ENCODE data around the gene MPPED1. TPM values are rescaled to one million over a fixed set of nuclear protein-coding genes. Genes with fewer than 3 reads are reported as not detected.

The MPPED1 gene
- total and polyA plus RNA-seq, 5 donors: 0.05 to 0.38 TPM; not detected in 3

GRCh38 chr22:43532301-43533155, 120.7 kb downstream of the MPPED1 start:
- Histone ChIP-seq H3K4me3 (ENCODE audit: low read length) (no peak overlapping the region), H3K4me1 (ENCODE audit: control insufficient read depth, insufficient read depth, low read length) (no peaks in the 10 kb centered on the region), H3K9me3 (ENCODE audit: control insufficient read depth, low read length) (no peaks in the 10 kb centered on the region), H3K27ac (ENCODE audit: low read length) (no peak overlapping the region), H3K27me3 (ENCODE audit: control insufficient read depth, insufficient read depth) (no peaks in the 10 kb centered on the region)
- ATAC-seq (no peak), DNase-seq (no peak)
- intact Hi-C loops (cut with DNase I): no loop called here
- WGBS: 84% methylated on average over 17 of the region's 17 CpGs

- WGBS: 89% methylated on average over 3 of the region's 3 CpGs
- Histone ChIP-seq H3K27ac (ENCODE audit: low read length) (no peak overlapping the region), H3K27me3 (ENCODE audit: control insufficient read depth, insufficient read depth) (no peaks in the 10 kb centered on the region), H3K4me3 (ENCODE audit: low read length) (no peak overlapping the region), H3K9me3 (ENCODE audit: control insufficient read depth, low read length) (no peaks in the 10 kb centered on the region), H3K4me1 (ENCODE audit: control insufficient read depth, insufficient read depth, low read length) (no peaks in the 10 kb centered on the region)
- ATAC-seq (no peak), DNase-seq (no peak)
- intact Hi-C loops (cut with DNase I): no loop called here
Observed at GRCh38 chr22:43533156-43533530, 121.3 kb downstream of the MPPED1 start.

- no peaks in the 10 kb centered on the region for H3K9me3 ChIP-seq (ENCODE audit: control insufficient read depth, low read length)
- H3K27me3 ChIP-seq (ENCODE audit: control insufficient read depth, insufficient read depth): no peaks in the 10 kb centered on the region
- H3K27ac ChIP-seq (ENCODE audit: low read length): no peak overlapping the region
- 91% methylated on average over 10 of the region's 10 CpGs for WGBS
- intact Hi-C loops (cut with DNase I): no loop called here
- no peak overlapping the region for H3K4me3 ChIP-seq (ENCODE audit: low read length)
- H3K4me1 ChIP-seq (ENCODE audit: control insufficient read depth, insufficient read depth, low read length): no peaks in the 10 kb centered on the region
- no peak for ATAC-seq
- no peak for DNase-seq
Observed at GRCh38 chr22:43533656-43534428, 122.0 kb downstream of the MPPED1 start.

- intact Hi-C loops (cut with DNase I): no loop called here
- ATAC-seq: no peak
- Histone ChIP-seq H3K9me3 (ENCODE audit: control insufficient read depth, low read length) (no peaks in the 10 kb centered on the region), H3K27me3 (ENCODE audit: control insufficient read depth, insufficient read depth) (no peaks in the 10 kb centered on the region), H3K4me3 (ENCODE audit: low read length) (no peak overlapping the region), H3K27ac (ENCODE audit: low read length) (no peak overlapping the region), H3K4me1 (ENCODE audit: control insufficient read depth, insufficient read depth, low read length) (no peaks in the 10 kb centered on the region)
- no peak for DNase-seq
- WGBS: 80% methylated on average over 6 of the region's 6 CpGs
Observed at GRCh38 chr22:43534916-43535315, 123.1 kb downstream of the MPPED1 start.

- H3K4me1 ChIP-seq (ENCODE audit: control insufficient read depth, insufficient read depth, low read length): no peaks in the 10 kb centered on the region
- WGBS: 56% methylated on average over 7 of the region's 7 CpGs
- no peaks in the 10 kb centered on the region for H3K9me3 ChIP-seq (ENCODE audit: control insufficient read depth, low read length)
- no peaks in the 10 kb centered on the region for H3K27me3 ChIP-seq (ENCODE audit: control insufficient read depth, insufficient read depth)
- ATAC-seq: no peak
- intact Hi-C loops (cut with DNase I): no loop called here
- H3K4me3 ChIP-seq (ENCODE audit: low read length): no peak overlapping the region
- no peak overlapping the region for H3K27ac ChIP-seq (ENCODE audit: low read length)
- DNase-seq: no peak
Observed at GRCh38 chr22:43535336-43535735, 123.5 kb downstream of the MPPED1 start.

GRCh38 chr22:43535741-43536140, 123.9 kb downstream of the MPPED1 start:
- Histone ChIP-seq H3K9me3 (ENCODE audit: control insufficient read depth, low read length) (no peaks in the 10 kb centered on the region), H3K27ac (ENCODE audit: low read length) (no peak overlapping the region), H3K27me3 (ENCODE audit: control insufficient read depth, insufficient read depth) (no peaks in the 10 kb centered on the region), H3K4me3 (ENCODE audit: low read length) (no peak overlapping the region), H3K4me1 (ENCODE audit: control insufficient read depth, insufficient read depth, low read length) (no peaks in the 10 kb centered on the region)
- 57% methylated on average over 5 of the region's 5 CpGs for WGBS
- ATAC-seq (no peak), DNase-seq (no peak)
- intact Hi-C loops (cut with DNase I): no loop called here

- Histone ChIP-seq H3K27me3 (ENCODE audit: control insufficient read depth, insufficient read depth) (no peaks in the 10 kb centered on the region), H3K27ac (ENCODE audit: low read length) (no peak overlapping the region), H3K4me1 (ENCODE audit: control insufficient read depth, insufficient read depth, low read length) (no peaks in the 10 kb centered on the region), H3K4me3 (ENCODE audit: low read length) (no peak overlapping the region), H3K9me3 (ENCODE audit: control insufficient read depth, low read length) (no peaks in the 10 kb centered on the region)
- DNase-seq (no peak), ATAC-seq (no peak)
- intact Hi-C loops (cut with DNase I): no loop called here
- WGBS: 83% methylated on average over 14 of the region's 14 CpGs
Observed at GRCh38 chr22:43537019-43537585, 125.3 kb downstream of the MPPED1 start.

DNA sequence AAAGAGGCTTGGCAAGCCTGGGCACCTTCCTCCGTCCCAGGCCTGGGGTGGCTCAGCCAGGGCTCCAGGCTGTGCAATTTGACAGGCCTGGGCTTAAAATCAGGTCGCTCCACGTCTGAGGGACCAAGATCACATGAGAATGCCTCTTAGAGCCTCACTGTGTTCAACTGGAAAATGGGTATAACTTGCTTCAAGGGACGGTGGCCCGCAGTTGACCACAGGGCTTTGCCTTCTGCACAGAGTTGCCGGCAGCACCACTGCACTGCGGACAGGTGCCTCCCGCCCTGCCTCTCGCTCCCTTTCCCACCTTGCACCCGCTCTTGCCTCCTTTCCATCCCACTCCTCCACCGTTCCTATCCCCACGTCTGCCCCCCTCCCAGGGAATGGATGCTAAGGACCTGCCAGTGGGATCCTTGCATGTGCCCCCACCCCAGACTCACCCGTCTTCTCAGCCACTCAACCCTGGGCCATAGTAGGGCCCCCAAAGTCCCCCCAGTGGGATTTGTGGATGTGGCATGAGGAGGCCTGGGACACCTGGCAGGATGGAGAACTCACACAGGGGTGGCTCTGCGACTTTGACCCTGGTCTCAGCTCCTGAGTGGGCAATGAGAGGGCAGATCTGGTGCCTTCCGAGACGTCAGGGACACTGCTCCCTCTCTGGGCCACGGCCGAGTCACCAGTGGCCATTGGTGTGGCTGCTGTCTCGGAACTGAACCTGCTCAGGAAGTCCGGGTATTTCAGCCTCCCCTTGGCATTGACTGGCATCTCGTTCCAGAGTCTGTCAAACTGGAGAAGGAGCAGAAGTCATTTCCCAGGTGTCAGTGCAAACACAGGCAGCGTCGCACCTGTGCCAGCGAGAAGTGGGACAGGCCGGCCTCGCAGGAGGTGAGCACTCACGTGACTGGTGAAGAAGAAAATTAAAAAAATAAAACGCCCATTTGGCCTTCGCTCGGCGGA, 128.0 kb downstream of the MPPED1 start:
- no peak overlapping the region for H3K27ac ChIP-seq (ENCODE audit: low read length)
- H3K4me3 ChIP-seq (ENCODE audit: low read length): no peak overlapping the region
- DNase-seq (no peak), ATAC-seq (no peak)
- H3K9me3 ChIP-seq (ENCODE audit: control insufficient read depth, low read length): no peaks in the 10 kb centered on the region
- H3K4me1 ChIP-seq (ENCODE audit: control insufficient read depth, insufficient read depth, low read length): no peaks in the 10 kb centered on the region
- intact Hi-C loops (cut with DNase I): no loop called here
- H3K27me3 ChIP-seq (ENCODE audit: control insufficient read depth, insufficient read depth): no peaks in the 10 kb centered on the region
- 88% methylated on average over 31 of the region's 31 CpGs for WGBS

- Histone ChIP-seq H3K4me1 (ENCODE audit: control insufficient read depth, insufficient read depth, low read length) (no peaks in the 10 kb centered on the region), H3K9me3 (ENCODE audit: control insufficient read depth, low read length) (no peaks in the 10 kb centered on the region), H3K27ac (ENCODE audit: low read length) (no peak overlapping the region), H3K4me3 (ENCODE audit: low read length) (no peak overlapping the region), H3K27me3 (ENCODE audit: control insufficient read depth, insufficient read depth) (no peaks in the 10 kb centered on the region)
- 75% methylated on average over 4 of the region's 4 CpGs for WGBS
- intact Hi-C loops (cut with DNase I): no loop called here
- no peak for DNase-seq
- no peak for ATAC-seq
Observed at GRCh38 chr22:43540529-43540923, 128.7 kb downstream of the MPPED1 start.

GRCh38 chr22:43541022-43541421, 129.2 kb downstream of the MPPED1 start:
- ATAC-seq: no peak
- H3K9me3 ChIP-seq (ENCODE audit: control insufficient read depth, low read length): no peaks in the 10 kb centered on the region
- no peak for DNase-seq
- no peak overlapping the region for H3K27ac ChIP-seq (ENCODE audit: low read length)
- intact Hi-C loops (cut with DNase I): no loop called here
- no peaks in the 10 kb centered on the region for H3K27me3 ChIP-seq (ENCODE audit: control insufficient read depth, insufficient read depth)
- WGBS: 81% methylated on average over 6 of the region's 6 CpGs
- no peak overlapping the region for H3K4me3 ChIP-seq (ENCODE audit: low read length)
- H3K4me1 ChIP-seq (ENCODE audit: control insufficient read depth, insufficient read depth, low read length): no peaks in the 10 kb centered on the region
